ENCODE measurements around the gene NANP. TPM values are rescaled to one million over a fixed set of nuclear protein-coding genes. Genes with fewer than 3 reads are reported as not detected.
"Not testable (repeated sequence)": the region's sequence is repeated elsewhere in the genome, so short reads cannot be mapped to it uniquely, and the experiment has no call there.

NANP gene
- total RNA-seq, 1 donor from 2014 or later: 10.0 TPM

GRCh38 chr20:25626779-25627178 is 3.0 kb upstream of the NANP start:
- Mint-ChIP-seq H3K9me3 (peaks cover 25% of the 10 kb centered on the region), H3K27ac (no peak overlapping the region), H3K36me3 (ENCODE audit: low read depth) (peaks cover 18% of the 10 kb centered on the region), H3K27me3 (no peaks in the 10 kb centered on the region), H3K4me3 (no peak overlapping the region), H3K4me1 (peaks cover 21% of the 10 kb centered on the region)
- DNase-seq: no peak
- intact Hi-C loops (cut with micrococcal nuclease): no loop called here

- H3K4me3 Mint-ChIP-seq: peak overlapping the region; percentile 85
- DNase-seq: no peak
- peaks cover 17% of the 10 kb centered on the region for H3K36me3 Mint-ChIP-seq (ENCODE audit: low read depth)
- intact Hi-C loops (cut with micrococcal nuclease): loop anchor here (1.0 to 5.0 kb wide), 5 partner anchors 39 to 377 kb away; partner anchors contain the start of genes ABHD12, GINS1, NINL and PYGB
- H3K4me1 Mint-ChIP-seq: peaks cover 27% of the 10 kb centered on the region
- H3K27me3 Mint-ChIP-seq: no peaks in the 10 kb centered on the region
- H3K9me3 Mint-ChIP-seq: peaks cover 13% of the 10 kb centered on the region
- H3K27ac Mint-ChIP-seq: peak overlapping the region; percentile 98
Measured at GRCh38 chr20:25624500-25624939, 706 bp upstream of the NANP start.

- Mint-ChIP-seq H3K36me3 (ENCODE audit: low read depth) (peaks cover 17% of the 10 kb centered on the region), H3K9me3 (peaks cover 9% of the 10 kb centered on the region), H3K4me3 (peak overlapping the region; percentile 85), H3K27ac (peak overlapping the region; percentile 98), H3K4me1 (peaks cover 33% of the 10 kb centered on the region), H3K27me3 (no peaks in the 10 kb centered on the region)
- peak; percentile 81 for DNase-seq
- intact Hi-C loops (cut with micrococcal nuclease): loop anchor here (1.0 to 5.0 kb wide), 4 partner anchors 20 to 376 kb away; partner anchors contain the start of genes ABHD12, GINS1 and PYGB
Measured at GRCh38 chr20:25623225-25623735, 534 bp downstream of the NANP start.

DNA sequence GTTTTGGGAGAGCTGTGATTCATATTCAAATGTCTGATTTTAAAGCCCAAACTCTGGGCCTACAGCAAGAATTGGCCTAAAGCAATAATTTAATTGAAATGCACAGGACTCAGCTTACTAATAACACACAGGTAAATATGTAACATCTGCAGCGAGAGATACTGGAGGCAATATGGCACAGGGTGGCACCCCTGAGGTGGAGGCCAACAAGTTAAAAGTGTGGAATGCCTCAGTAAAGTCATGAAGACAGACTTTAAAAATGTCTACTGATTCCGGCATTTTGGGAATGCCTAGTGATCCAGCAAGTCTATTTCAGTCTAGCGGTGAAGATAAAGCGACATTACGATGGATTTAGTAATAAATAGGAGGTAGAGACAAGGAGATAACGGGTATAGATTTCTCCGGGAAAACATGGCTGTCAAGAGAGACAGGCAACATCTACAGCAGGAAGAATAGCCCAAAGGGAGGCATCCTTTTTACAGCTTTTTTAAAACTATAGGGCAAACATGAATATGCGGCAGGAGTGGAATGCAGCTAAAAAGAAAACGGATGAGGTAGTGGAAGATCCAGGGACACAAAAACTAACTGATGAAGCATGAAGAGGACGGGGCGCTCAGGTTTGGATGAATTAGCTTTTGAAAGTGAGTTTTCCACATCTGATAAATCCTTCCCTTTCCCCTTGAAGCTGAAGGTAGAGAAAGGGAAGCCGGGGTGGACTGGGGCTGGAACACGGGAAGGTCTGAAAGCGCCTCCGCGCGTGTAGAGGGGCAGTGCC is 1.2 kb downstream of the NANP start:
- peaks cover 35% of the 10 kb centered on the region for H3K4me1 Mint-ChIP-seq
- peak overlapping the region; percentile 85 for H3K4me3 Mint-ChIP-seq
- peak overlapping the region; percentile 98 for H3K27ac Mint-ChIP-seq
- peaks cover 13% of the 10 kb centered on the region for H3K36me3 Mint-ChIP-seq (ENCODE audit: low read depth)
- intact Hi-C loops (cut with micrococcal nuclease): loop anchor here (1.0 to 5.0 kb wide), 4 partner anchors 19 to 375 kb away; partner anchors contain the start of genes ABHD12, GINS1 and PYGB
- H3K9me3 Mint-ChIP-seq: peaks cover 4% of the 10 kb centered on the region
- H3K27me3 Mint-ChIP-seq: no peaks in the 10 kb centered on the region
- no peak for DNase-seq

DNA sequence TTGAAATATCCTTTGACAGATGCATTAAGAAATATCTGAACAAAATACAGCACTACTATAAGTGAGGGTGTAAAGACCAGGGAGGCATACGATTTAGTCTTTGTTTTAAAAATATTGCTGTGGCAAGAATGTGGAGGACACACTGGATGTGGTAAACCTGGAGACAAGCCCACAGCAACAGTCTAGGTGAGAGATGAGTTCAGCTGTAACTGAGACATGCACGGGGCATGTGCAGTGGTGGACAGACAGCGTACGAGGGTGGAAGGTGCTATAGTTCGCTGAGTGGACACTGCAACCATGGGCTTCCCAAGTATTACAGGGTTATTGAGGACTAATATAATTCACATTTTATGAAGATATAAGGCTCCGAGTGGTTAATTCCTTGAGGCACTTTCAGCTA is 1.8 kb downstream of the NANP start:
- peaks cover 4% of the 10 kb centered on the region for H3K9me3 Mint-ChIP-seq
- H3K36me3 Mint-ChIP-seq (ENCODE audit: low read depth): peaks cover 13% of the 10 kb centered on the region
- peaks cover 35% of the 10 kb centered on the region for H3K4me1 Mint-ChIP-seq
- intact Hi-C loops (cut with micrococcal nuclease): loop anchor here (5.0 kb wide), 3 partner anchors 215 to 375 kb away; partner anchors contain the start of genes ABHD12, GINS1 and PYGB
- peak overlapping the region; percentile 98 for H3K27ac Mint-ChIP-seq
- peak overlapping the region; percentile 85 for H3K4me3 Mint-ChIP-seq
- H3K27me3 Mint-ChIP-seq: no peaks in the 10 kb centered on the region
- no peak for DNase-seq

DNA sequence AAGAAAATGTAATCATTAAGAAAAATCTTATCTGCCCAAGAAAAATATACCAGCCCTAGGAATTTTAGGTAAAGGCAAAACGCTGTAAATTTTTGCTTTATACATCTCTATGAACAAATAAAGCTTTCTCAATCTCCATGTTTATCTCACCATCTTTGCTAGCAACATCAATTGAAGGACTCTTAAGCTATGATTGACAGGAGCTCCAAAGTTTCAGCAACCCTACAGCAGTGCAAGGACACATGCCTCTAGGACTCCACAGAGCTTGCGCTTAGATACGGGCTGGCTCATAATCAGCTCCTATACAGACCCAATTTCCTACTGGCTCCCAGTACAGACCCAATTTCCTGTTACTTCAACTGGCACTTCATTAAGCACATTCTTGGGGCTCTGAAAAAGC is 4.3 kb downstream of the NANP start:
- Mint-ChIP-seq H3K27me3 (no peaks in the 10 kb centered on the region), H3K4me1 (peaks cover 33% of the 10 kb centered on the region), H3K4me3 (no peak overlapping the region), H3K9me3 (no peaks in the 10 kb centered on the region), H3K36me3 (ENCODE audit: low read depth) (peaks cover 16% of the 10 kb centered on the region), H3K27ac (peak overlapping the region; percentile 12)
- intact Hi-C loops (cut with micrococcal nuclease): no loop called here
- no peak for DNase-seq

DNA sequence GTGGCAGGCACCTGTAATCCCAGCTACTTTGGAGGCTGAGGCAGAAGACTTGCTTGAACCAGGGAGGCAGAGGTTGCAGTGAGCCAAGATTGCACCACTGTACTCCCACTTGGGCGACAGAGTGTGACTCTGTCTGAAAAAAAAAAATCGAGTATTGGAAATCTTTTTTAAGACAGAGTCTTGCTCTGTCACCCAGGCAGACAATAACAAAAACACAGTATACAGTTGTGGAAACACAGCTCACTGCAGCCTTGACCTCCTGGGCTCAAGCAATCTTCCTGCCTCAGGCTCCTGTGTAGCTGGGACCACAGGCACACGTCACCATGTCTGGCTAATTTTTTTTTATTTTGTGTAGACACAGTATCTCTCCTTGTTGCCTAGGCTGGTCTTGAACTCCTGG is 15.0 kb downstream of the NANP start:
- no peak for DNase-seq
- intact Hi-C loops (cut with micrococcal nuclease): no loop called here
- peaks cover 15% of the 10 kb centered on the region for H3K36me3 Mint-ChIP-seq (ENCODE audit: low read depth)

GRCh38 chr20:25606094-25606695 is 17.6 kb downstream of the NANP start:
- Mint-ChIP-seq H3K9me3 (no peaks in the 10 kb centered on the region), H3K27me3 (no peaks in the 10 kb centered on the region), H3K4me1 (peaks cover 8% of the 10 kb centered on the region), H3K4me3 (no peak overlapping the region), H3K36me3 (ENCODE audit: low read depth) (peaks cover 5% of the 10 kb centered on the region), H3K27ac (no peak overlapping the region)
- intact Hi-C loops (cut with micrococcal nuclease): no loop called here
- no peak for DNase-seq

More for the DNA sequence above, 15.0 kb downstream of the NANP start:
- no peaks in the 10 kb centered on the region for H3K9me3 Mint-ChIP-seq
- peaks cover 4% of the 10 kb centered on the region for H3K4me1 Mint-ChIP-seq
- H3K4me3 Mint-ChIP-seq: no peak overlapping the region
- H3K27me3 Mint-ChIP-seq: no peaks in the 10 kb centered on the region
- no peak overlapping the region for H3K27ac Mint-ChIP-seq

DNA sequence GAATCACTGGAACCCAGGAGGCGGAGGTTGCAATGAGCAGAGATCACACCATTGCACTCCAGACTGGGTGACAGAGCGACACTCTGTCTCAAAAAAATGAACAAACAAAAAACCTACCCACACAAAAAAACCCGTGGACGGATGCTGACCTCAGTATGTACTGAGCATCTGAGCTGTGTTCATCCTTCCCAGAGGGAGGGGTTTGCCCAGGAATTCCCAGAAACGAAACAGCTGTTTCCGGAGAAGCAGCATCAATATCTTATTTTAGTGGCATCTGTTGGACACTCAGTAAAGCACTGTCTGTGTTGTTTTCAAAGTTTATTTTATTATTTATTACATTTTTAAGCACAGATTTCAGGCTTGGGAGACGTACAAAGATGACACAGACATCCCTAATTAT is 18.7 kb downstream of the NANP start:
- intact Hi-C loops (cut with micrococcal nuclease): no loop called here
- Mint-ChIP-seq H3K9me3 (no peaks in the 10 kb centered on the region), H3K27ac (no peak overlapping the region), H3K36me3 (ENCODE audit: low read depth) (peaks cover 3% of the 10 kb centered on the region), H3K27me3 (no peaks in the 10 kb centered on the region), H3K4me3 (no peak overlapping the region), H3K4me1 (peaks cover 8% of the 10 kb centered on the region)
- no peak for DNase-seq

- Mint-ChIP-seq H3K27me3 (no peaks in the 10 kb centered on the region), H3K9me3 (no peaks in the 10 kb centered on the region), H3K4me3 (no peak overlapping the region), H3K4me1 (peaks cover 8% of the 10 kb centered on the region), H3K27ac (no peak overlapping the region), H3K36me3 (ENCODE audit: low read depth) (peaks cover 1% of the 10 kb centered on the region)
- intact Hi-C loops (cut with micrococcal nuclease): no loop called here
- no peak for DNase-seq
Measured at GRCh38 chr20:25604611-25605010, 19.2 kb downstream of the NANP start.

GRCh38 chr20:25602914-25603309 is 20.9 kb downstream of the NANP start:
- H3K27me3 Mint-ChIP-seq; H3K4me3 Mint-ChIP-seq; H3K36me3 Mint-ChIP-seq (ENCODE audit: low read depth); DNase-seq; H3K4me1 Mint-ChIP-seq; H3K9me3 Mint-ChIP-seq: not testable (repeated sequence)
- H3K27ac Mint-ChIP-seq: peak overlapping the region; percentile 22
- intact Hi-C loops (cut with micrococcal nuclease): loop anchor here (1.0 kb wide), 2 partner anchors 18 to 20 kb away; partner anchors contain the start of gene NINL

DNA sequence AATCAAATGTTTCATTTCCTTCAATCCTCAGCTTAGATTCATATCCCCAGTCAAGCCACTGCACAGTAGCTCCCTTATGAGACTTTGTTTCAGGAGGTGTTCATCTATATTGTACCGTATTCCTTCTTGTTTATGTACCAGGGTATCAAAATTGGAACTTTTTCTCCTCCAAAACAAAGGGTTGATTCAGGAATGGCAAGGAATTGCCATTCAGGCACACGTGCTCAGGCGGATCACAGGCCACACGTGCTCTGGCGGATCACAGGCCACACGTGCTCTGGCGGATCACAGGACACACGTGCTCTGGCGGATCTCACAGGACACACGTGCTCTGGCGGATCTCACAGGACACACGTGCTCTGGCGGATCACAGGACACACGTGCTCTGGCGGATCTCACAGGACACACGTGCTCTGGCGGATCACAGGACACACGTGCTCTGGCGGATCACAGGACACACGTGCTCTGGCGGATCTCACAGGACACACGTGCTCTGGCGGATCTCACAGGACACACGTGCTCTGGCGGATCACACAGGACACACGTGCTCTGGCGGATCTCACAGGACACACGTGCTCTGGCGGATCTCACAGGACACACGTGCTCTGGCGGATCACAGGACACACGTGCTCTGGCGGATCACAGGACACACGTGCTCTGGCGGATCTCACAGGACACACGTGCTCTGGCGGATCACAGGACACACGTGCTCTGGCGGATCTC is 21.5 kb downstream of the NANP start:
- H3K4me3 Mint-ChIP-seq; H3K9me3 Mint-ChIP-seq; H3K4me1 Mint-ChIP-seq; DNase-seq; intact Hi-C loops (cut with micrococcal nuclease); H3K27me3 Mint-ChIP-seq; H3K36me3 Mint-ChIP-seq (ENCODE audit: low read depth): not testable (repeated sequence)
- peak overlapping the region; percentile 25 for H3K27ac Mint-ChIP-seq

DNA sequence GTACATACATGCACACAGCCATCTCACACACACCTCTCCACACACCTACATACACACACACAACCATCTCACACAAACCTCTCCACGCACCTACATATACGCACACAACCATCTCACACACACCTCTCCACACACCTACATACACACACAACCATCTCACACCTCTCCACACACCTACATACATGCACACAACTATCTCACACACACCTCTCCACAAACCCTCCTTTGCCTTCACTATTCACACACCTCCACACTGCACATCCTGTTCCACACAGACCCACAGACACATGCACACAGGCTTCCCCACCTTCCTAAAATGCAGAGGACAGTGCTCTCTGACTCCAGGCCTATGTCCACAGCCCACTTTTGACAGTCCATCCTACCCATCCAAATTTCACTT is 22.2 kb downstream of the NANP start:
- Mint-ChIP-seq H3K9me3 (no peaks in the 10 kb centered on the region), H3K4me3 (no peak overlapping the region), H3K27me3 (peaks cover 1% of the 10 kb centered on the region), H3K27ac (peak overlapping the region; percentile 25), H3K4me1 (peaks cover 5% of the 10 kb centered on the region), H3K36me3 (ENCODE audit: low read depth) (no peaks in the 10 kb centered on the region)
- intact Hi-C loops (cut with micrococcal nuclease): no loop called here
- no peak for DNase-seq

Data from activated CD4-positive, alpha-beta T cell treated with anti-CD3 and anti-CD28 coated beads, Interleukin-2, amount 10 ng/mL, durations not matched to agents 24 days and 14 days (primary cell).